CD4-positive, alpha-beta T cell treated with Interleukin-12 subunit alpha and Interleukin-12 subunit beta, for 1 hour (primary cell): ENCODE data around the gene ELMOD3.
A peak's percentile ranks its signal among the peaks of the same experiment; 100 is the strongest.
"Not testable (repeated sequence)": the region's sequence is repeated elsewhere in the genome, so short reads cannot be mapped to it uniquely, and the experiment has no call there.

Experiments
- DNase-seq: peaks from one replicate; pipeline ENCODE4 v3.0.0-alpha.2; 2020

ELMOD3 gene

GRCh38 chr2:85377083-85377482 is 22.5 kb downstream of the ELMOD3 start:
- no peak for DNase-seq

- DNase-seq: no peak
These were observed 23.7 kb downstream of the ELMOD3 start for GRCh38 chr2:85378257-85378656.

GRCh38 chr2:85380048-85380447 is 25.5 kb downstream of the ELMOD3 start:
- no peak for DNase-seq

GRCh38 chr2:85383151-85383550 is 28.6 kb downstream of the ELMOD3 start:
- not testable (repeated sequence) for DNase-seq

GRCh38 chr2:85383850-85384249 is 29.3 kb downstream of the ELMOD3 start:
- no peak for DNase-seq

- no peak for DNase-seq
These were observed 31.2 kb downstream of the ELMOD3 start for GRCh38 chr2:85385746-85386145.

- DNase-seq: no peak
These were observed 33.2 kb downstream of the ELMOD3 start for GRCh38 chr2:85387754-85388153.

- no peak for DNase-seq
These were observed 34.4 kb downstream of the ELMOD3 start for GRCh38 chr2:85388878-85389538.

GRCh38 chr2:85390941-85391669 is 36.5 kb downstream of the ELMOD3 start:
- DNase-seq: peak; percentile 72

GRCh38 chr2:85393836-85394235 is 39.3 kb downstream of the ELMOD3 start:
- DNase-seq: no peak

GRCh38 chr2:85394261-85394681 is 39.7 kb downstream of the ELMOD3 start:
- no peak for DNase-seq

- DNase-seq: no peak
These were observed 40.4 kb downstream of the ELMOD3 start for GRCh38 chr2:85394976-85395375.

GRCh38 chr2:85395912-85396475 is 41.4 kb downstream of the ELMOD3 start:
- DNase-seq: no peak

GRCh38 chr2:85396531-85397470 is 42.2 kb downstream of the ELMOD3 start:
- no peak for DNase-seq

- DNase-seq: no peak
These were observed 43.4 kb downstream of the ELMOD3 start for GRCh38 chr2:85397925-85398331.

- DNase-seq: no peak
These were observed 44.0 kb downstream of the ELMOD3 start for GRCh38 chr2:85398426-85399182.

GRCh38 chr2:85399183-85399455 is 44.5 kb downstream of the ELMOD3 start:
- DNase-seq: no peak

GRCh38 chr2:85400023-85400422 is 45.5 kb downstream of the ELMOD3 start:
- no peak for DNase-seq

- DNase-seq: no peak
These were observed 46.2 kb downstream of the ELMOD3 start for GRCh38 chr2:85400541-85401463.

GRCh38 chr2:85401464-85401805 is 46.9 kb downstream of the ELMOD3 start:
- DNase-seq: no peak

GRCh38 chr2:85401844-85402243 is 47.3 kb downstream of the ELMOD3 start:
- no peak for DNase-seq
